GM18520 (cell line): ENCODE results near the gene PNLIPRP2.

ENCODE experiments used
- ATAC-seq: cut with Tn5 transposase; IDR thresholded peaks from one replicate; pipeline ENCODE4 v1.9.1; 2021; ENCODE audit not compliant: unreplicated experiment

PNLIPRP2 gene

GRCh38 chr10:116620423-116621400, at the start of gene PNLIPRP2:
TSS of gene PNLIPRP2 (plus strand) at chr10:116620953.
- no peak for ATAC-seq

GRCh38 chr10:116574797-116575196, 46.0 kb upstream of the PNLIPRP2 start:
- no peak for ATAC-seq

- no peak for ATAC-seq
Measured at GRCh38 chr10:116587878-116588591, 32.7 kb upstream of the PNLIPRP2 start.

- ATAC-seq, result no peak
Measured at GRCh38 chr10:116588995-116589394, 31.8 kb upstream of the PNLIPRP2 start.

DNA sequence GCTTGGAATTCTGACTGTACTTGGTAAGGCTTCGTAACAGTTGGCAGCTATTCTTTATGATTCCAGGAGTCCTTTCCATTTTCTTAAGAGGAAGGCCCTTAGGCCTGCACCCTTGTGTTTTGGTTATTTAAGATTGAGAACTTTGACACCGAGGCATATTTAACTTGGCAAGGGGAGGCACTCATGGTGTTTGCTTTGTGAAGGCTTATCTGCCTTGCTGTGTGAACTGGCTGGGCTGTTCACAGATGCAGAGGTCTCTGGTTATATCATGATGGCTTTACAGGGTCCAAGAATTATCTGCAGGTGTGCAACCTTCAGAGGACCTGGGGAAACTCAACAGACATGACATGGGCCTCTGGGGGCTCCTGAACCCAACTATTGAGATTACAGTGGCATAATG, 30.8 kb upstream of the PNLIPRP2 start:
- ATAC-seq, result no peak

DNA sequence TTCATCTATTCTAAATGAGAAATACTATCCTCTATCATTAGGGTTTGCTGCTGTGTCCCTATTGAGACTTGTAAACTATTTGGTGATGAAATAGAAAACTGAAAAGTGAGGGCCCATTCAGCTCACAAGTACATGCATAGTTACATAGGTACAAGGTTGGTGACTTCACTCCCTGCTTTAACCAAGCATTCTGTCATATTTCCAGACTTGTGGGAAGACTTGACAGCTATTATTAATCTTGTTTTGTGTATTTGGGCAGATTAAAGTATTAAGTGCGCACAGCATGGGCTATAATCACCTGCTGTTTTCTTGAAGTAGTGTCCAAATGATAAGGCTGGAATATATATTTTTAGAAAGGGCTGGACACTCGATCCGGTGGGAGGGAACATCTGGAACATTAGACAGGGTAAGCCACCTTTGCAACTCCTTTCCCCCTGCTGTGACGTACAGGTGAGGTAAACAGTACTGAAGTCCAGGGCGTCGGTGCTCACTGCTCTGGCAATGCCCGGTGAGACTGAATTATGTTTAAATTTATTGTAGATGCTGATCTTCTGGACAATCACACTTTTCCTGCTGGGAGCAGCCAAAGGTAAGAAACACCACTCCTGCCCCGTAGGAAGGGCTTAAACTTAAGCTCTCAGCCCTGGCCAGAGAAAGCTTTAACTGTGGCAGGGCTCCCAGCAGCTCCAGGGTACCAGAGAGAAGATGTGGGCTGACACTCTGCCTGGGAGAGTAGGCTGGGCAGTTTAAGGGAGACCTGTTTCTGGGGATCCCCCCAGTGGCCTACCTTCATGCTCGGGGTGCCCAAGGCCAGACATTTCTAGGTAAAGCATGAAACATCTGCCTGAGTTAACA, 29.9 kb upstream of the PNLIPRP2 start, which contains the start of gene PNLIPRP1:
Gene PNLIPRP1 (plus strand): TSS at position 370 of the 855 bp plus-strand sequence. CDS start 171 bp downstream, at position 541.
- ATAC-seq, result no peak

DNA sequence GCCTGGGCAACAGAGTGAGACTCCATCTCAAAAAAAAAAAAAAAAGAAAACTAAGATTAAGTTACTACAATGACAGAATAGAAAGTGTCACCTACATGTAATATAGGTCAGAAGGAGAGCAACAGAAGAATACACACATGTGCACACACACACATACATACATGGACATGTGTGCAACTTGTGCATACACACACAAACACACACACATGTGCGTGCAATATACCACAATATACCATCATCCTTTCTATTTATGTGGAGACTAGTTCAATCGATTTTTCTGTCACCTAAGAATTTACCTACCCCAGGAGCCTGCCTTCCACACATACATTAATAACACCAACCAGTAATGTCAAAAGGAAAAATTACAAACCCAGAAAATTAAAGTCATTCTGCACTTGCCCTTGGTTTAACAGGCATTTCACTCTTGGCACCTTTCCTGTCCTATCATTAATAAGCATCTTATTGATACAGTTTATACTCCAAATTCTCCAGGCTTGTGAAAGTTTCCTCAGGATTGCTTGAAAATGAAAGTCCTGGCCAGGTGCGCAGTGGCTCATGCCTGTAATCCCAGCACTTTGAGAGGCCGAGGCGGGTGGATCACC, 27.5 kb upstream of the PNLIPRP2 start:
- no peak for ATAC-seq

DNA sequence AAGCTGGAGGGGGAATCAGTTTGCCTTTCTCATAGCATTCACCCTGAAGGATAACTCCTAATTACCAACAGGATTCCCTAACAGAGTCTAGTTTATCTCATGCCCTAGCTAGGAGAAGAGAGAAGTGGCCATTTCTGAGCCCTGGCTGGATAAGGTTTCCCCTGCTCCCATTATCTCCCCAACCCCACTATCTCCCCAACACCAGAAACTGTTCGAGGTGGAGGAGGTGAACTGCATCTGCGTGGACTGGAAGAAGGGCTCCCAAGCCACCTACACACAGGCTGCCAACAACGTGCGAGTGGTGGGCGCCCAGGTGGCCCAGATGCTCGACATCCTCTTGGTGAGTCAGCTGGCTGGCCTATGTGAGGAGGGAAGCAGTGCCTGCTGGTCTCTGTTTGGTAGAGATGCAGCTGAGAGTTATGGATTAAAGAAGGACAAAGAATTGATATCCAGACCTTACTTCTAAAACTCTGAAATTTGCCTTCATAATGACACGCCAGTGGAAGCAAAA, 26.2 kb upstream of the PNLIPRP2 start:
- no peak for ATAC-seq

- no peak for ATAC-seq
Measured at GRCh38 chr10:116596062-116596461, 24.7 kb upstream of the PNLIPRP2 start.

DNA sequence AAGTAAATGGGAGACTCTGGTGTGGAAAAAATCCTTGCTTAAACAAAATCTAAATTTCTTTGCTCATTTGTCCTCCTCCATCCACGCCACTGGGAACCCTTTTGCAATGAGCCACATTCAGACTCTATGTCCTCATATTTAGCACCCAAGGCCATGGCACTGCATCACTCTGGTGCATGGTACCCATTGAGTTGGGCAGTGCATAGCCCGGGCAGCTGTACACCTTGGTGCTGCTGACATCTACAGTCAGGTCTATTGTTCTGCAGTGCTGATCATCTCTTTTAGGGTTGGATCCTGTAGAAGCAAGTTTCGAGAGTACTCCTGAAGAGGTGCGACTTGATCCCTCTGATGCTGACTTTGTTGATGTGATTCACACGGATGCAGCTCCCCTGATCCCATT, 23.2 kb upstream of the PNLIPRP2 start:
- no peak for ATAC-seq

DNA sequence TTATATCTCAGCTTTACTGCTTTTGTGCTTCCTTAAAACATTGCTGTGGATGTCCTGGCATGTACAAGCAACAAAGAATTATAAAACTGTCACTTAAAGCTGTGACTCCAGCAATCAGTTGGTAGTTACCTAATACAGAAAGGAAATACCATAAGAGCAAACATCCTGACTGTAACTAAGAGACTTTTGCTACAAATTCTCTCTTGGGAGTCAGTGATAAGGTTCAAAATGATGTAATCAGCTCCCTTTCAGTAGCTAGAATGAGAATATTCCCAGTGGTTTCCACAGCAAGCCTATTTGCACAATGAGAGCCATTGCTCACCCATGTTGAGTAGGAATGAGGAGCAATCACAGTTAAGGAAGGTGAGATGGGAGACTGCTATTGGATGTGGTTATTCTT, 22.4 kb upstream of the PNLIPRP2 start:
- ATAC-seq, result no peak

GRCh38 chr10:116599991-116600390, 20.8 kb upstream of the PNLIPRP2 start:
- ATAC-seq, result no peak

GRCh38 chr10:116602648-116603400, 17.9 kb upstream of the PNLIPRP2 start:
- ATAC-seq, result no peak

DNA sequence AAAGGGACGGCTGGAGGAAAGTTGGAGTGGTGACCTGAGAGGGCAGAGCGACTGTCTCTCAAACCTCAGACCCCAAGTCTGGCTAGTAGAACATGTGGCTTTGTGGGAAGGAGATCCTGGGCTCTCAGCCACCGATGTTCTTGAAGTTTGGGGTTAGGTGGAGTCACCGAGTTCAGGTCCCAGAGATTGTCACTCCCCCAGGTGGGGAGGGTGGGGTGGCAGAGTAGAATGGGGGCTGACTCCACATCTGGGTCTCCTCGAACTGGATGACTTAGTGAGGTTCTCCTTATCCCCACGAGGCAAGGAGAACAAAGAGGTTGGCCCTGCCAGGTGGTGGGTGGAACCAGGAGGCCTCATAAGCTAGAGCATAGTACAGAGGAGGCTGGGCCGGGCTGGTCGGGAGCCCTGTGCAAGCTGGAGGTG, 14.7 kb upstream of the PNLIPRP2 start:
- no peak for ATAC-seq

GRCh38 chr10:116607336-116607735, 13.4 kb upstream of the PNLIPRP2 start:
- ATAC-seq, result no peak

GRCh38 chr10:116608686-116609594, 11.8 kb upstream of the PNLIPRP2 start:
- ATAC-seq, result no peak

DNA sequence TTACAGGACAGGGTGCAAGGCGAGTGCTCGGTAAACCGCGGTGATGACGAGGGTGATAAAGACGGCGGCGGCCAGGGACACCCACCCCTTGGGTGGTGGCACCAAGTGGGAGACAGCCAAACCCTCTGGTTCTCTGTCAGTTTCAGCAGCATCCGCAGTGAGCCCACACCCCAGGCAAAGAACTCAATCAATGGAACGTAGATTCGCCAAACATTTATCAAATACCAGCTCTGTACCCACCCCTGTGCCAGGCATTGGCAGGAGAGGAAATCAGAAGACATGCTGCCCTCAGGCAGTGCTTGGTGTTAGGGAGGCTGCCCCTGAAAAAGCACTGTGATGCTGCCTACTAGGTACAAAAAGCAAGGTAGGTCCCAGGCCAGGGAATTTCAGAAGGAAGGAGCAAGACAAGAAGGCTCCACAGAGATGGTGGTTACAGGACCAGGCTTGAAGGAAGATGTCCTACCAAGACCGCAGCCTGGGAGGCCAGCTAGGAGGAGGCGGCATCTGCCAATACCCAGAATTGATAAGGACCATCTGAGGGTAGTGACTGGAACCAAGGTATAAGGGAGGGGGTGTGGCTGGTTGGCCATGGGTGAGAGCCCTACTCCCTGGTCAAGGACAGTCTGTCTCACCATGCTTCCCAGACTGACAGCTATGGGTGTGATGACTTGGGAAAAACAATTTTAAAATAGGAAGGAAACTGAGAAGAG, 10.2 kb upstream of the PNLIPRP2 start:
- ATAC-seq, result no peak

DNA sequence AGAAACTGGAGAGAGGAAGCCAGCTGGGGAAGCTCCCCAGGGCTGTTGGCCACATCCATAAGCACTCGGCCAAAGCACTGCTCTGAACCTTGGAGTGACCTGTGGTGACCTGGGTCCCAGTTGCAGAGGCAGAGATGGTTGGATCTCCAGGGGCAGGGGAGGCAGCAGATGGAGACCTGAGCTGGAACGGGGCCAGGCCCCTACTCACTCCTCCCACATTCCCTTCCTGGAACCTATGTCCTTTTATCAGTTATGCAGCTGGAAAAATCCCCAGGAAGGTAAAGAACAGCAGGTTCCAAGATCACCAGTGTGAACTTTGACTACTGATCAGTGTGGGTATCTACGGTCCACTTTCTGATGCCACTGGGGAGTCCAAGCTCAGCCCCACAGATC, 9.6 kb upstream of the PNLIPRP2 start:
- ATAC-seq, result no peak
